Middle frontal gyrus (tissue), 1 donor: ENCODE data around the gene SHISA2.

Experiments used
- DNase-seq: peaks from one replicate; pipeline ENCODE4 v3.0.0-alpha.2; 2015; ENCODE audit warnings: low spot score; ENCODE audit errors: extremely low spot score

SHISA2 gene

GRCh38 chr13:26017932-26018665, 33.7 kb downstream of the SHISA2 start:
- DNase-seq, result no peak

- peak; percentile 7 for DNase-seq
Observed at GRCh38 chr13:26017196-26017921, 34.5 kb downstream of the SHISA2 start.

GRCh38 chr13:26016189-26016588, 35.6 kb downstream of the SHISA2 start:
- no peak for DNase-seq

GRCh38 chr13:26015271-26016125, 36.3 kb downstream of the SHISA2 start:
- no peak for DNase-seq

GRCh38 chr13:26012995-26013394, 38.8 kb downstream of the SHISA2 start:
- no peak for DNase-seq

- DNase-seq, result no peak
Observed at GRCh38 chr13:26011996-26012821, 39.6 kb downstream of the SHISA2 start.

- no peak for DNase-seq
Observed at GRCh38 chr13:26011208-26011573, 40.6 kb downstream of the SHISA2 start.

- DNase-seq, result no peak
Observed at GRCh38 chr13:26010487-26011207, 41.2 kb downstream of the SHISA2 start.

- DNase-seq, result no peak
Observed at GRCh38 chr13:26007261-26008125, 44.3 kb downstream of the SHISA2 start.
